CD4-positive, alpha-beta T cell treated with Interleukin-17A for 4 hours (primary cell): Measurements from ENCODE around the gene ENO3.
"Not testable (repeated sequence)": the region's sequence is repeated elsewhere in the genome, so short reads cannot be mapped to it uniquely, and the experiment has no call there.

Experiments used
- DNase-seq: peaks from one replicate; pipeline ENCODE4 v3.0.0-alpha.2; 2020; ENCODE audit warnings: mixed read lengths

The ENO3 gene

GRCh38 chr17:4950746-4951204, at the start of gene ENO3:
Gene ENO3, plus strand, starts transcription at chr17:4951119. Its CDS starts 711 bp downstream, at chr17:4951830.
- DNase-seq = no peak

GRCh38 chr17:4901648-4902344, 49.1 kb upstream of the ENO3 start:
- peak; percentile 24 for DNase-seq

GRCh38 chr17:4902540-4902939, 48.4 kb upstream of the ENO3 start:
- DNase-seq = no peak

GRCh38 chr17:4903051-4903818, 47.7 kb upstream of the ENO3 start, which contains the start of gene CHRNE:
Gene CHRNE, minus strand, starts transcription at chr17:4903098. Its CDS starts 35 bp downstream, at chr17:4903063.
- DNase-seq = peak; percentile 84

GRCh38 chr17:4906642-4907041, 44.3 kb upstream of the ENO3 start:
- not testable (repeated sequence) for DNase-seq

- DNase-seq = peak; percentile 56
These were observed 42.6 kb upstream of the ENO3 start for GRCh38 chr17:4908301-4908700.

- peak; percentile 80 for DNase-seq
These were observed 42.0 kb upstream of the ENO3 start for GRCh38 chr17:4908711-4909496.

- no peak for DNase-seq
These were observed 36.9 kb upstream of the ENO3 start for GRCh38 chr17:4913994-4914393.

GRCh38 chr17:4914551-4914950, 36.4 kb upstream of the ENO3 start:
- DNase-seq = not testable (repeated sequence)

- DNase-seq = no peak
These were observed 31.3 kb upstream of the ENO3 start for GRCh38 chr17:4919511-4920047.

GRCh38 chr17:4920351-4921048, 30.4 kb upstream of the ENO3 start:
- DNase-seq = no peak

GRCh38 chr17:4921320-4921719, 29.6 kb upstream of the ENO3 start:
- no peak for DNase-seq

- not testable (repeated sequence) for DNase-seq
These were observed 24.2 kb upstream of the ENO3 start for GRCh38 chr17:4926577-4927335.

GRCh38 chr17:4928881-4929280, 22.0 kb upstream of the ENO3 start:
- DNase-seq = no peak

- DNase-seq = no peak
These were observed 19.0 kb upstream of the ENO3 start, which contains the start of gene GP1BA for GRCh38 chr17:4931963-4932362. Gene GP1BA, plus strand, starts transcription at chr17:4932277. Its CDS starts 328 bp downstream, at chr17:4932605.

- no peak for DNase-seq
These were observed 18.2 kb upstream of the ENO3 start for GRCh38 chr17:4932756-4933155.

GRCh38 chr17:4933646-4934045, 17.3 kb upstream of the ENO3 start:
- DNase-seq = no peak

- peak; percentile 39 for DNase-seq
These were observed 16.5 kb upstream of the ENO3 start for GRCh38 chr17:4934173-4934979.

GRCh38 chr17:4935650-4936049, 15.3 kb upstream of the ENO3 start:
- DNase-seq = no peak

- DNase-seq = no peak
These were observed 14.5 kb upstream of the ENO3 start for GRCh38 chr17:4936436-4936835.
